Activated T-helper 1 cell treated with anti-CD3 and anti-CD28 coated beads, Interleukin-12 subunit alpha, Interleukin-12 subunit beta, Interleukin-2, Interleukin-4 antibody, amounts not matched to agents 30 ng/mL and 10 ng/mL and 1 ng/mL, durations not matched to agents 14 hours and 24 hours and 36 hours (primary cell): ENCODE measurements around the gene ATXN2. TPM values are rescaled to one million over a fixed set of nuclear protein-coding genes. Genes with fewer than 3 reads are reported as not detected.
"Not testable (repeated sequence)": the region's sequence is repeated elsewhere in the genome, so short reads cannot be mapped to it uniquely, and the experiment has no call there.

Experiments
- DNase-seq: peaks from one replicate; pipeline ENCODE4 v3.0.0; 2021; ENCODE audit warnings: low spot score
- H3K27ac Mint-ChIP-seq: one replicate; pipeline ENCODE4 v1.8.0; 2021; ENCODE audit warnings: mild to moderate bottlenecking, mixed read lengths
- H3K27me3 Mint-ChIP-seq: one replicate; pipeline ENCODE4 v1.8.0; 2022; ENCODE audit warnings: mild to moderate bottlenecking, moderate library complexity, mixed read lengths; ENCODE audit not compliant: insufficient read depth
- H3K36me3 Mint-ChIP-seq: one replicate; pipeline ENCODE4 v1.8.0; 2021; ENCODE audit warnings: low read depth, mixed read lengths
- H3K4me1 Mint-ChIP-seq: one replicate; pipeline ENCODE4 v1.8.0; 2021; ENCODE audit warnings: low read depth, mixed read lengths
- H3K4me3 Mint-ChIP-seq: one replicate; pipeline ENCODE4 v1.8.0; 2021; ENCODE audit warnings: mild to moderate bottlenecking, moderate library complexity, mixed read lengths
- H3K9me3 Mint-ChIP-seq: one replicate; pipeline ENCODE4 v1.8.0; 2021; ENCODE audit warnings: mixed read lengths
- intact Hi-C: fragments of 100-400 bp; cut with micrococcal nuclease; formaldehyde crosslinking; loops from one replicate; pipeline ENCODE4 v1.15.1; 2024
- total RNA-seq: library from RNA; stranded (reverse); gene quantifications from 2 replicates; pipeline ENCODE4 v1.2.3, GENCODE V29; 2022

Gene ATXN2
- total RNA-seq, 1 donor from 2014 or later: 54.4 TPM

DNA sequence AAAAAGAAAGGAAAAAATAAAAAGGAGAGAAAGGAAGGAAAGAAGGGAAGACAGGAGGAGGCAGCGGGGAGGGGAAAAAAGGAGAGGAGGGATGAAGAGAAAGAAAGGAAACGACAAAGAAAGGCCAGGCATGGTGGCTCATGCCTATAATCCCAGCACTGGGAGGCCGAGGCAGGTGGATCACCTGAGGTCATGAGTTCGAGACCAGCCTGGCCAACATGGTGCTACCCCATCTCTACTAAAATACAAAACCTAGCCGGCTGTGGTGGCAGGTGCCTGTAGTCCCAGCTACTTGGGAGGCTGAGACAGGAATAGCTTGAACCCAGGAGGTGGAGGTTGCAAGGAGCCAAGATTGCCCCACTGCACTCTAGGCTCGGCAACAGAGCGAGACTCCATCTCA is 18.4 kb downstream of the ATXN2 start:
- peaks cover 6% of the 10 kb centered on the region for H3K4me1 Mint-ChIP-seq
- intact Hi-C loops: no loop called here
- no peak for DNase-seq
- H3K4me3 Mint-ChIP-seq: no peak overlapping the region
- H3K9me3 Mint-ChIP-seq: no peaks in the 10 kb centered on the region
- no peaks in the 10 kb centered on the region for H3K27me3 Mint-ChIP-seq
- no peak overlapping the region for H3K27ac Mint-ChIP-seq
- H3K36me3 Mint-ChIP-seq: peaks cover 8% of the 10 kb centered on the region

DNA sequence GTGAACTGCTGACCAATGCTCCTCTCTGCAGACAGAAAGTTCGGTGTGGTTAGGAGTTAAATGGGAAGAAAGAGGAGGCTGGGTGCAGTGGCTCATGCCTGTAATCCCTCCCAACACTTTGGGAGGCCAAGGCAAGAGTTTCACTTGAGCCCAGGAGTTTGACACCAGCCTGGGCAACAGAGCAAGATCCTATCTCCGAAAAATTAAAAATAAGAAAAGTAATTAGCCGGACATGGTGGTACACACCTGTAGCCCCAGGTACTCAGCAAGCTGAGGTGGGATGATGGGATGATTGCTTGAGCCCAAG is 19.0 kb downstream of the ATXN2 start:
- H3K27me3 Mint-ChIP-seq: no peaks in the 10 kb centered on the region
- H3K36me3 Mint-ChIP-seq: peaks cover 8% of the 10 kb centered on the region
- intact Hi-C loops: no loop called here
- H3K9me3 Mint-ChIP-seq: no peaks in the 10 kb centered on the region
- DNase-seq: no peak
- H3K4me3 Mint-ChIP-seq: no peak overlapping the region
- H3K27ac Mint-ChIP-seq: no peak overlapping the region
- peaks cover 6% of the 10 kb centered on the region for H3K4me1 Mint-ChIP-seq

DNA sequence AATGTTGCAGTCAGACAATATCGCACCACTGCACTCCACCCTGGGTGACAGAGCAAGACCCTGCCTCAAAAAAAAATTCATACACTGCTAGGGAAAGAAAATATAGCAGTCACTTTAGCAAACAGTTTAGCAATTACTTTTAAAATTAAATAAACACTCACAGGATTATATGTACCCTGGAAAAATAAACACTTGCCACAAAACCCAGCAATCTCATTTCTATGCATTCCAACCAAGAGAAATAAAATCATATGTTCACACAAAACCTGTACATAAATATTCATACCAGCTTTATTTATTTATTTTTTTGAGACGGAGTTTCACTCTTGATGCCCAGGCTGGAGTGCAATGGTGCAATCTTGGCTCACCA is 20.2 kb downstream of the ATXN2 start:
- H3K9me3 Mint-ChIP-seq: no peaks in the 10 kb centered on the region
- H3K27me3 Mint-ChIP-seq: no peaks in the 10 kb centered on the region
- H3K4me3 Mint-ChIP-seq: no peak overlapping the region
- peaks cover 6% of the 10 kb centered on the region for H3K4me1 Mint-ChIP-seq
- H3K36me3 Mint-ChIP-seq: peaks cover 8% of the 10 kb centered on the region
- no peak for DNase-seq
- no peak overlapping the region for H3K27ac Mint-ChIP-seq
- intact Hi-C loops: no loop called here

DNA sequence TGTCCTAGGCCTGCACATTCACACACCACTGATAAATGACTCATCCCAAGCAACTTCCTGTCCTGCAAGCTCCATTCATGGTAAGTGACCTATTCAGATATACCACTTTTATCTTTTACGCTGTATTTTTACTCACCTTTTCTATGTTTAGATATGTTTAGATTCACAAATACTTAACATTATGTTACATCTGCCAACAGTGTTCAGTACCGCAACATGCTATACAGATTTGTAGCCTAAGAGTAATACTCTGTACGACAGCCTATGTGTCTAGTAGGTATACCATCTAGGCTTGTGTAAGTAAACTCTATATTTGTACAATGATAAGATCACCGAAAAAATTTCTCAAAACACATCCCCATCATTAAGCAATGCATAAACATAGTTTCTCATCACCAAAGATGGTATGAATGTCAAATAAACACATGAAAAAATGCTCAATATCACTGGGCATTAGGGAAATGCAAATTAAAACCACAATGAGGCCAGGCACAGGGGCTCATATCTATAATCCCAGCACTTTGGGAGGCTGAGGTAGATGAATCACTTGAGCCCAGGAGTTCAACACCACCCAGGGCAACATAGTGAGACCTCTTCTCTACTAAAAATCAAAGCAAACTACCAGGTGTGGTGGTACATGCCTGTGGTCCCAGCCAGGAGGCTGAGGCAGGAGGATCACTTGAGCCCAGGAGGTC is 20.7 kb downstream of the ATXN2 start:
- Mint-ChIP-seq H3K27me3 (no peaks in the 10 kb centered on the region), H3K4me3 (no peak overlapping the region), H3K27ac (peak overlapping the region; percentile 15), H3K9me3 (no peaks in the 10 kb centered on the region), H3K4me1 (peaks cover 6% of the 10 kb centered on the region), H3K36me3 (peaks cover 8% of the 10 kb centered on the region)
- no peak for DNase-seq
- intact Hi-C loops: no loop called here

DNA sequence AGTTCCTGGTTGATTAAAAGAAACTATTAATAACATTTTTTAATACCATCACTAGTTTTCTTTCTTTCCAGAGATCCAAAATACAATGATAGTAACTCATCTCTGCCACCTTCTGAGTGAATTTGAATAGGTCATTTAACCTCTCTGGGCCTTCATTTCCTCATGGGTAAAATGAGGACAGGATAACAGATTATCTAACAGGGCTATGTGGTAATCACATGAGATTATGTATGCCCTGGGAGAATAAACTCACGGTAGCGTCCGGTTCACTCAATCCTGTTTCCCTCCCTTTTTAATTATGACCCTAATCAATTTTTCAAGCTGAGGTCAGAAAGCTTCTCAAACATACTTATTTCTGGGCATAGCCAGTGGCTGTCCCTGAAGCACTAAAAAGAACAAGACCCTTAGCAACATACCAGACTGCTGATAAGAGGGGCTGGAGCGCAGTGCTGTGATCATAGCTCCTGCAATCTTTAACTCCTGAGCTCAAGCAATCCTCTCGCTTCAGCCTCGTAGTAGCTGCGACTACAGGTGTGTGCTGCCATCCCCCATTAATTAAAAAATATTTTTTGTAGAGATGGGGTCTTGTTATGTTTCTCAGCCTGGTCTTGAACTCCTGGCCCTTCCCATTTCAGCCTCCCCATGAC is 24.2 kb downstream of the ATXN2 start:
- H3K9me3 Mint-ChIP-seq: no peaks in the 10 kb centered on the region
- peaks cover 2% of the 10 kb centered on the region for H3K36me3 Mint-ChIP-seq
- intact Hi-C loops: no loop called here
- DNase-seq: no peak
- peaks cover 11% of the 10 kb centered on the region for H3K4me1 Mint-ChIP-seq
- H3K27me3 Mint-ChIP-seq: no peaks in the 10 kb centered on the region
- no peak overlapping the region for H3K4me3 Mint-ChIP-seq
- H3K27ac Mint-ChIP-seq: no peak overlapping the region

DNA sequence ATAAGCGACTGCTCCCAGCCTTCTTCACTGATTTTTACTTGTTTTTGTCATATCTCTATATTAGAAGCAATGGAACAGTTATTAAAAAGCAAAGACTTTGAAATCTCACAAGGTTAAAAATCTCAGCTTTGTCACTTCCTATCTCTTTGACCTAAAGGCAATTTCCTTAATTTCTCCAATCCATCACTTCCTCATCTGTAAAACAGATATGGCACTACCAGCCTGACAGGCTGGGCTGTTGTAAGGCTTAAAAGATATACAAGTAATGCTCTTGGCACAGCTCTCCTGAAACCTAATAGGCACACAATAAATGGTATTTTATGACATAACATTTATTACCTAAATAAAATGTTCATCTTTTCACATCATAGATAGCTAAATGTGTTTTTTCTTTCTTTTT is 25.6 kb downstream of the ATXN2 start:
- DNase-seq: no peak
- Mint-ChIP-seq H3K9me3 (no peaks in the 10 kb centered on the region), H3K27me3 (no peaks in the 10 kb centered on the region), H3K27ac (no peak overlapping the region), H3K4me1 (peaks cover 15% of the 10 kb centered on the region), H3K36me3 (peaks cover 3% of the 10 kb centered on the region), H3K4me3 (no peak overlapping the region)
- intact Hi-C loops: no loop called here

DNA sequence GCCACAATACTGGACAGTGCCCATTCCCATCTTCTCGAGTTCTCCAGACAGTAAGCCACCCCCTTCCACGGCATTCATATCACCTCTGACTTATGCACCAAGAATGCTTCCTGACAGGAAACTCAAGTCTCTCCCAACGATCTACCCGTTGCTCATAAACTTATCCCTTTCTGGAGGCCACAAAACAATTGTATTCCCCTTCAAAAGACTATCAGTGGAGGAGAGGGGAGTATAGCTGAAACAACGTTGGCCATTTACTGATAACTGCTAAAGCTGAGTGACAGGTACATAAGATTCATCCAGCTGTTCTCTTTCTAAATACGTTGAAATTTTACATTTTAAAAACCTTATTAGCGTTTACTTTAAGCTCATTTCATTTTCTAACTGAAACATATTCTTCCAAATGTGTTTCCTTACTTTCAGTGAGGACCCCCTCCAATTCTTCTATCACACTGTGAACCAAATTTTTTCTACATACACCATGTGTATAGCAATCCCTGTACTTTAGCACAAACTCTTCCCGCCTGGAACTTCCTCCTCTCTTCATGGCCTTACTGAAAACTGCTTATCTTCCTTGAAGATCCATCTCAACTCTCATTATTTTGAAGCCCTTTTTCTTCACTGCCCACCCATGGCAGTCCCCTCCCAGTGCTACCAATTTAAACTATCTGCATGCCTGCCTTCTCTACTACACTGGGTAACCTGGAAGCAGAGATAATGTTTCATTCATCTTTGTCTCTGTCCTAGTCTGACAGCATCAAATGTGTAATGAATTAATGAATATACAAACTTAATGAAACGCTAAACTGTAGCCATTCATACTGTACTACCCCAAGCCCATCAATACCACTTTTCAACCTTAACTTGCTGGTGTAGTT is 28.8 kb downstream of the ATXN2 start:
- DNase-seq: no peak
- H3K27me3 Mint-ChIP-seq: no peaks in the 10 kb centered on the region
- no peak overlapping the region for H3K27ac Mint-ChIP-seq
- peaks cover 3% of the 10 kb centered on the region for H3K36me3 Mint-ChIP-seq
- H3K4me1 Mint-ChIP-seq: peaks cover 12% of the 10 kb centered on the region
- no peaks in the 10 kb centered on the region for H3K9me3 Mint-ChIP-seq
- intact Hi-C loops: no loop called here
- no peak overlapping the region for H3K4me3 Mint-ChIP-seq

DNA sequence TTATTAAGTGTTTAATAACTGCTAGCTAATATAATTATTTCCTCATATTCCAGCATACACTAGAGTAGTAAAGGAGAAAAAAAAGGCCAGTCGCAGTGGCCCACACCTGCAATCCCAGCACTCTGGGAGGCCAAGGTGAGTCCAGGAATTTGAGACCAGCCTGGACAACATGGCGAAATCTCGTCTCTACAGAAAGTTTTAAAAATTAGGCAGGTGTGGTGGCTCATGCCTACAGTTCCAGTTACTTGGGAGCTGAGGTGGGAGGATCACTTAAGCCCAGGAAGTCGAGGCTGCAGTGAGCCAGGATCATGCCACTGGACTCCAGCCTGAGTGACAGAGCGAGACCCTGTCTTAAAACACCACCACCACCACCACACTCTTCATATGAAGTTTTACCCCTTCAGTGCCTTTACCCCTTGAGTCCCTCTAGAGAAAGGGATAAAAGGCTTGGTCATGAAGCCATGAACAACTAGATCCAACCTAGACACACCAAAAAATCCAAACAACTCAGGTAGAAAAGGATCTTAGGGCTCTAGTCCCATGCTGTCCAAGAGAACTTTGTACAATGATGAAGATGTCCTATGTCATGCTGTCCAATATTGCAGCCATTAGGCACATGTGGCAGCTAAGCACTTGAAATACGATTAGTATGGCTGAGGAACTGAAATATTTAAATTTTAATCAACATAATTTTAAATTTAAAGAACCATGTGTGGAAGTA is 29.6 kb downstream of the ATXN2 start:
- Mint-ChIP-seq H3K27me3 (no peaks in the 10 kb centered on the region), H3K4me3 (no peak overlapping the region), H3K4me1 (peaks cover 12% of the 10 kb centered on the region), H3K36me3 (peaks cover 3% of the 10 kb centered on the region), H3K27ac (no peak overlapping the region), H3K9me3 (no peaks in the 10 kb centered on the region)
- no peak for DNase-seq
- intact Hi-C loops: no loop called here

DNA sequence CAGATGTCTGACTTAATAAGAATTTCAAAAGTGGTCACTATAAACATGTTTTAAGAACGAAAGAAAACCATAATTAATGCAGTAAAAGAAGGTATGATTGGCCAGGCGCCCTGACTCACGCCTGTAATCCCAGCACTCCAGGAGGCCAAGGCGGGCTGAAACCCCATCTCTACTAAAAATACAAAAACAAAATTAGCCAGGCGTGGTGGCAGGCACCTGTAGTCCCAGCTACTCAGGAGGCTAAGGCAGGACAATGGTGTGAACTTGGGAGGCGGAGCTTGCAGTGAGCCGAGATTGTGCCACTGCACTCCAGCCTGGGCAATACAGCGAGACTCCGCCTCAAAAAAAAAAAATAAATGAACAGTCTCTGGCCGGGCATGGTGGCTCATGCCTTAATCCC is 38.3 kb downstream of the ATXN2 start:
- H3K4me3 Mint-ChIP-seq, H3K27me3 Mint-ChIP-seq, DNase-seq, intact Hi-C loops, H3K36me3 Mint-ChIP-seq, H3K9me3 Mint-ChIP-seq, H3K27ac Mint-ChIP-seq: not testable (repeated sequence)
- peaks cover 11% of the 10 kb centered on the region for H3K4me1 Mint-ChIP-seq

DNA sequence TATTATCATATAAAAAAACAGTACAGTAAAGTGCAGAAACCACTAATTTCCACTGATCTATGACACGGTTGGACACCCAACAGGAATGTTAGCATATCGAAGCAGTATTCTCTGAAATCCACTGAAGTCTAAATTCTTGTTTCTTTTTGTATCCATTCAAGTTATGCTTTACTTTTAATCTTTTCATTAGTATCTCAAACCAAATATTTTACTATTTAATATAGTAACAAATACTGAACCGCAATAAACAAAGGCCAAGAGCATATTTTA is 41.1 kb downstream of the ATXN2 start:
- intact Hi-C loops: no loop called here
- peaks cover 12% of the 10 kb centered on the region for H3K9me3 Mint-ChIP-seq
- no peak for DNase-seq
- H3K36me3 Mint-ChIP-seq: peaks cover 18% of the 10 kb centered on the region
- no peak overlapping the region for H3K27ac Mint-ChIP-seq
- no peaks in the 10 kb centered on the region for H3K27me3 Mint-ChIP-seq
- H3K4me1 Mint-ChIP-seq: peaks cover 11% of the 10 kb centered on the region
- H3K4me3 Mint-ChIP-seq: no peak overlapping the region

DNA sequence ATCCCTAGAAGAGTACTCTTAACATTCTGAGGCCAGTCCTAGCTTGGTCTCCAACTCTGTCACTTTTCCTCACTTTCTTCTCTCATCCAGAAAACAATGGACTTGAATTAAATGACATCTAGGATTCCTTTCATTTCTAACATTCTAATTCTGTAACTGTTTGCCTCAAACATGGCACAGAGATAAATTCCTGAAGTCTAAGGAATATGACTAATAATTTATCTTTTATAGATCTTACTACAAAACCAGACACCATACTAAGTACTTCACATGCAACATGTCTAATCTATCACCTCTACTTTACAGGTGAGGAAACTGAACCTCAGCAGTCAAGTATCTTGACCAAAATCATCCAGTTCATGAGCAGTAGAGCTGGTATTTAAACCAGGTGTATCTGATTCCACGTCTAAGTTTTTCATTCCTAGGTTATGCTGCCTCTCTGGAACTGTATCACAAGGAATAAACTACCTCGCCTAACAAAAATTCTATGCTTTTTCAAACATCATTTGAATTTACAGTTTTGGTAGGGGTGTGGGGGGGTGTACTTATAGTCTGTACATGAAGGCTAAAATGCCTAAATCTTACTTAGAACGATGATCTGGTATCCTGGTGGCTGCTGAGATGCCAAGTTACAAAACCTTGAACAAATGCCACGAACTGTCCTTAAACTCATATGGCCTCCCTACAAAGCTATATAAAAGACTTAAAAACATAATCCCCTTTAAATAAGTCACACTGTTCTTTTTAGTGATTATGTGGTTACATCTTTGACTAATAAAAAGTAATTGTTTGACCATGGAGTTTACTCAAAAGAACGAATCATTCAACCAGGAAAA is 41.6 kb downstream of the ATXN2 start:
- H3K27ac Mint-ChIP-seq: no peak overlapping the region
- DNase-seq: no peak
- no peaks in the 10 kb centered on the region for H3K27me3 Mint-ChIP-seq
- H3K4me3 Mint-ChIP-seq: no peak overlapping the region
- H3K36me3 Mint-ChIP-seq: peaks cover 18% of the 10 kb centered on the region
- peaks cover 6% of the 10 kb centered on the region for H3K4me1 Mint-ChIP-seq
- intact Hi-C loops: no loop called here
- peaks cover 12% of the 10 kb centered on the region for H3K9me3 Mint-ChIP-seq

DNA sequence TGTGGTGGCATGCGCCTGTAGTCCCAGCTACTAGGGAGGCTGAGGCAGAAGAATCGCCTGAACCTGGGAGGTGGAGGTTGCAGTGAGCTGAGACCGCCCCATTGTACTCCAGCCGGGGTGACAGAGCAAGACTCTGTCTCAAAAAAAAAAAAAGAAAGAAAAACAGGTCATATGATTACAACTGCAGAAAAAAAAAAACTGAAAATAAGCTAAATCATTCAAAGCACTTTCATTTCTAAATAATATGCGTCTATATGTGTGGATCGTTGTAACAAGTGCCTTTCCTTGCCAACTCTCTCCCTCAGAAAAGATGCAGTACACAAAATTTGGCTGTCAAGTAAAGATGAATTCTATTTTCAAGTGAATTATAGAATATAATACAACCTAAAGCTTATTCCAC is 42.4 kb downstream of the ATXN2 start:
- Mint-ChIP-seq H3K4me1 (peaks cover 6% of the 10 kb centered on the region), H3K36me3 (peaks cover 18% of the 10 kb centered on the region), H3K4me3 (no peak overlapping the region), H3K27me3 (no peaks in the 10 kb centered on the region), H3K27ac (no peak overlapping the region), H3K9me3 (peaks cover 12% of the 10 kb centered on the region)
- intact Hi-C loops: no loop called here
- no peak for DNase-seq
